SK-N-SH (cell line): ENCODE measurements around the gene PDE4B. TPM values are rescaled to one million over a fixed set of nuclear protein-coding genes. Genes with fewer than 3 reads are reported as not detected.
A peak's percentile ranks its signal among the peaks of the same experiment; 100 is the strongest.

ENCODE experiments used
- CTCF ChIA-PET: fragments of 300-600, 350-600 bp; formaldehyde crosslinking; extraction: SDS; loops from one replicate; lab custom pipeline; 2021; lab: Yijun Ruan, JAX
- POLR2A ChIA-PET: fragments of 350-600 bp; sonication (Branson Sonifier 250); formaldehyde crosslinking; extraction: SDS; loops from one replicate; lab custom pipeline; 2020; ENCODE audit warnings: antibody characterized with exemption, inconsistent platforms; lab: Yijun Ruan, JAX
- DNase-seq: peaks from one replicate; pipeline ENCODE4 v3.0.0; 2012
- H2AFZ ChIP-seq: fragments of 200-600 bp; sonication (generic); 2 replicates; pipeline ENCODE4 v1.8.1; 2016; ENCODE audit warnings: antibody characterized with exemption, mild to moderate bottlenecking, low read depth
- H3F3A ChIP-seq: fragments of 200-600 bp; sonication (generic); replicated peaks from 2 replicates; pipeline ENCODE3; 2016; ENCODE audit warnings: antibody characterized with exemption, mild to moderate bottlenecking; ENCODE audit not compliant: insufficient read depth
- H3K27ac ChIP-seq, 2 experiments: fragments of 200-500 bp in 1 of 2; fragments of 200-600 bp in 1 of 2; sonication (Bioruptor generic) in 1 of 2; sonication (generic), shearing (Covaris generic) in 1 of 2; 2 replicates each; pipeline versions ENCODE4 v1.5.1 to v1.6.1; 2014 to 2016; ENCODE audit warnings: low read depth in 2 of 2, inconsistent platforms in 1 of 2, low read length in 1 of 2, mild to moderate bottlenecking in 1 of 2, mixed read lengths in 1 of 2
- H3K27me3 ChIP-seq: fragments of 200-600 bp; sonication (generic), shearing (Covaris generic); 2 replicates; pipeline ENCODE4 v1.6.1; 2016; ENCODE audit warnings: mixed run types; ENCODE audit not compliant: insufficient read depth
- H3K36me3 ChIP-seq, 2 experiments: fragments of 200-500 bp in 1 of 2; fragments of 200-600 bp in 1 of 2; sonication (Bioruptor generic) in 1 of 2; sonication (generic) in 1 of 2; replicated peaks in 1 of 2; 2 replicates each; pipeline versions ENCODE3 to v1.5.1; 2014 to 2016; ENCODE audit warnings: low read length in 1 of 2, mild to moderate bottlenecking in 1 of 2; ENCODE audit not compliant: insufficient read depth in 2 of 2, control insufficient read depth in 1 of 2
- H3K4me1 ChIP-seq, 2 experiments: fragments of 200-500 bp in 1 of 2; fragments of 200-600 bp in 1 of 2; sonication (Bioruptor generic) in 1 of 2; sonication (generic), shearing (Covaris generic) in 1 of 2; 2 replicates each; pipeline versions ENCODE4 v1.5.1 to v1.6.1; 2014 to 2016; ENCODE audit warnings: low read depth in 1 of 2, low read length in 1 of 2, mixed run types in 1 of 2; ENCODE audit not compliant: insufficient read depth in 2 of 2, control insufficient read depth in 1 of 2
- H3K4me2 ChIP-seq: fragments of 200-600 bp; sonication (generic), shearing (Covaris generic); 2 replicates; pipeline ENCODE4 v1.6.1; 2017; ENCODE audit warnings: mixed run types
- H3K4me3 ChIP-seq, 2 experiments: fragments of 200-500 bp in 1 of 2; fragments of 200-600 bp in 1 of 2; sonication (Bioruptor generic) in 1 of 2; sonication (generic), shearing (Covaris generic) in 1 of 2; 2 replicates each; pipeline versions ENCODE4 v1.5.1 to v1.8.1; 2014 to 2016; ENCODE audit warnings: low read depth in 2 of 2, inconsistent platforms in 1 of 2, low read length in 1 of 2, mild to moderate bottlenecking in 1 of 2, mixed read lengths in 1 of 2, moderate library complexity in 1 of 2
- H3K79me2 ChIP-seq: fragments of 200-600 bp; sonication (generic); 2 replicates; pipeline ENCODE4 v1.8.1; 2017; ENCODE audit warnings: mild to moderate bottlenecking; ENCODE audit not compliant: insufficient read depth
- H3K9ac ChIP-seq: fragments of 200-600 bp; sonication (generic); 2 replicates; pipeline ENCODE4 v1.6.1; 2017; ENCODE audit warnings: mixed run types
- H3K9me2 ChIP-seq: fragments of 200-600 bp; sonication (generic); 2 replicates; pipeline ENCODE4 v1.6.1; 2017; ENCODE audit warnings: mixed run types
- H3K9me3 ChIP-seq: fragments of 200-600 bp; sonication (generic); 2 replicates; pipeline ENCODE4 v1.6.1; 2017; ENCODE audit warnings: mixed run types, mild to moderate bottlenecking, moderate library complexity
- H4K20me1 ChIP-seq: fragments of 200-600 bp; sonication (generic); 2 replicates; pipeline ENCODE4 v1.6.1; 2017; ENCODE audit warnings: mild to moderate bottlenecking, mixed run types; ENCODE audit not compliant: insufficient read depth
- CHD2 ChIP-seq: fragments of 150-350 bp; IDR thresholded peaks from 2 replicates; pipeline ENCODE4 v1.6.1; 2018; ENCODE audit warnings: low read length; ENCODE audit not compliant: partially characterized antibody
- ELF1 ChIP-seq: IDR thresholded peaks from 2 replicates; pipeline ENCODE4 v1.4.0; 2012
- EP300 ChIP-seq, 2 experiments: IDR thresholded peaks; 2 replicates each; pipeline versions ENCODE4 v1.4.0 to v1.6.1; 2012; ENCODE audit warnings: borderline replicate concordance in 1 of 2, low read depth in 1 of 2, low read length in 1 of 2
- EZH2phosphoT487 ChIP-seq: fragments of 200-600 bp; sonication (generic); IDR thresholded peaks from 2 replicates; pipeline ENCODE4 v1.6.1; 2017; ENCODE audit warnings: low read depth, mixed run types, mild to moderate bottlenecking, antibody characterized with exemption, moderate library complexity, borderline replicate concordance
- FOXM1 ChIP-seq: IDR thresholded peaks from 2 replicates; pipeline ENCODE4 v1.4.0; 2012; ENCODE audit warnings: low read depth, mild to moderate bottlenecking
- MEF2A ChIP-seq: IDR thresholded peaks from 2 replicates; pipeline ENCODE4 v1.4.0; 2012; ENCODE audit warnings: low read depth, borderline replicate concordance
- NRF1 ChIP-seq: IDR thresholded peaks from 2 replicates; pipeline ENCODE4 v1.6.1; 2012; ENCODE audit warnings: low read depth, mild to moderate bottlenecking, low read length
- RAD21 ChIP-seq: IDR thresholded peaks from 2 replicates; pipeline ENCODE4 v1.6.1; 2012; ENCODE audit warnings: mild to moderate bottlenecking, low read length
- REST ChIP-seq: IDR thresholded peaks from 2 replicates; pipeline ENCODE4 v1.6.1; 2012; ENCODE audit warnings: mild to moderate bottlenecking, low read depth, low read length, moderate library complexity
- RFX5 ChIP-seq: IDR thresholded peaks from 2 replicates; pipeline ENCODE4 v1.6.1; 2012; ENCODE audit warnings: mild to moderate bottlenecking, improper control_type of control experiment, low read length
- TAF1 ChIP-seq: IDR thresholded peaks from 2 replicates; pipeline ENCODE4 v1.6.1; 2012; ENCODE audit warnings: low read depth, mild to moderate bottlenecking, low read length, moderate library complexity, borderline replicate concordance
- TEAD4 ChIP-seq: IDR thresholded peaks from 2 replicates; pipeline ENCODE4 v1.4.0; 2012; ENCODE audit warnings: mild to moderate bottlenecking, borderline replicate concordance; ENCODE audit not compliant: insufficient read depth
- WGBS: methylation state at CpG from one replicate; pipeline ENCODE4 v1.1.6; 2017; ENCODE audit warnings: low lambda C conversion rate; 5-methylcytosine and 5-hydroxymethylcytosine counted together
- polyA plus RNA-seq, 3 experiments: library from polyadenylated mRNA; depleted of rRNA; stranded (reverse); fragments of >200 nt; gene quantifications; 2 replicates each; pipeline ENCODE4 v1.2.3, GENCODE V29; 2012
- TF ChIP-seq, protein P1 (sequence below): IDR thresholded peaks from 2 replicates; pipeline ENCODE4 v1.4.0; 2012; ENCODE audit warnings: low read depth, borderline replicate concordance
- TF ChIP-seq, protein P2 (sequence below): IDR thresholded peaks from 2 replicates; pipeline ENCODE4 v1.4.0; 2012; ENCODE audit warnings: low read depth, borderline replicate concordance
- TF ChIP-seq, protein P3 (sequence below): fragments of 150-350 bp; IDR thresholded peaks from 2 replicates; pipeline ENCODE4 v1.6.1; 2016; ENCODE audit warnings: mild to moderate bottlenecking, low read depth, low read length
- TF ChIP-seq, protein P4 (sequence below): IDR thresholded peaks from 2 replicates; pipeline ENCODE4; 2012

The PDE4B gene
- polyA plus RNA-seq, 1 of the 3 experiments (the other 2 are of a cell fraction), result 1.9 TPM

- TF ChIP-seq TEAD4 (no peak), MEF2A (0 out of 2 replicates have a peak, but pooled peaks have one; percentile 33), TAF1 (no peak), REST (no peak), RFX5 (no peak), EP300 (IDR thresholded peaks at IDR 0.05; ENCODE audit: borderline replicate concordance in 1 of 2, low read depth in 1 of 2, low read length in 1 of 2) (no peak), RAD21 (no peak), NRF1 (no peak), FOXM1 (no peak)
- TF ChIP-seq, protein P1, sequence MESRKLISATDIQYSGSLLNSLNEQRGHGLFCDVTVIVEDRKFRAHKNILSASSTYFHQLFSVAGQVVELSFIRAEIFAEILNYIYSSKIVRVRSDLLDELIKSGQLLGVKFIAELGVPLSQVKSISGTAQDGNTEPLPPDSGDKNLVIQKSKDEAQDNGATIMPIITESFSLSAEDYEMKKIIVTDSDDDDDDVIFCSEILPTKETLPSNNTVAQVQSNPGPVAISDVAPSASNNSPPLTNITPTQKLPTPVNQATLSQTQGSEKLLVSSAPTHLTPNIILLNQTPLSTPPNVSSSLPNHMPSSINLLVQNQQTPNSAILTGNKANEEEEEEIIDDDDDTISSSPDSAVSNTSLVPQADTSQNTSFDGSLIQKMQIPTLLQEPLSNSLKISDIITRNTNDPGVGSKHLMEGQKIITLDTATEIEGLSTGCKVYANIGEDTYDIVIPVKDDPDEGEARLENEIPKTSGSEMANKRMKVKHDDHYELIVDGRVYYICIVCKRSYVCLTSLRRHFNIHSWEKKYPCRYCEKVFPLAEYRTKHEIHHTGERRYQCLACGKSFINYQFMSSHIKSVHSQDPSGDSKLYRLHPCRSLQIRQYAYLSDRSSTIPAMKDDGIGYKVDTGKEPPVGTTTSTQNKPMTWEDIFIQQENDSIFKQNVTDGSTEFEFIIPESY, result no peak
- TF ChIP-seq, protein P2, sequence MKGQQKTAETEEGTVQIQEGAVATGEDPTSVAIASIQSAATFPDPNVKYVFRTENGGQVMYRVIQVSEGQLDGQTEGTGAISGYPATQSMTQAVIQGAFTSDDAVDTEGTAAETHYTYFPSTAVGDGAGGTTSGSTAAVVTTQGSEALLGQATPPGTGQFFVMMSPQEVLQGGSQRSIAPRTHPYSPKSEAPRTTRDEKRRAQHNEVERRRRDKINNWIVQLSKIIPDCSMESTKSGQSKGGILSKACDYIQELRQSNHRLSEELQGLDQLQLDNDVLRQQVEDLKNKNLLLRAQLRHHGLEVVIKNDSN, result no peak
- TF ChIP-seq, protein P3, sequence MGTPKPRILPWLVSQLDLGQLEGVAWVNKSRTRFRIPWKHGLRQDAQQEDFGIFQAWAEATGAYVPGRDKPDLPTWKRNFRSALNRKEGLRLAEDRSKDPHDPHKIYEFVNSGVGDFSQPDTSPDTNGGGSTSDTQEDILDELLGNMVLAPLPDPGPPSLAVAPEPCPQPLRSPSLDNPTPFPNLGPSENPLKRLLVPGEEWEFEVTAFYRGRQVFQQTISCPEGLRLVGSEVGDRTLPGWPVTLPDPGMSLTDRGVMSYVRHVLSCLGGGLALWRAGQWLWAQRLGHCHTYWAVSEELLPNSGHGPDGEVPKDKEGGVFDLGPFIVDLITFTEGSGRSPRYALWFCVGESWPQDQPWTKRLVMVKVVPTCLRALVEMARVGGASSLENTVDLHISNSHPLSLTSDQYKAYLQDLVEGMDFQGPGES, result no peak
Measured at GRCh38 chr1:65825741-65826140, 33.0 kb downstream of the PDE4B start (continued).

- no peaks in the 10 kb centered on the region for H3K9me2 ChIP-seq
- no peaks in the 10 kb centered on the region for H3K36me3 ChIP-seq
- peak overlapping the region in 1 of 2 experiments; percentile 37; a peak in 2 of 4 replicates for H3K27ac ChIP-seq
- peaks cover 0 to 32% of the 10 kb centered on the region in 2 experiments; a peak in 2 of 4 replicates for H3K4me1 ChIP-seq
- no peak overlapping the region for H3K9ac ChIP-seq
- no peak for DNase-seq
- H3K9me3 ChIP-seq, result no peaks in the 10 kb centered on the region
- no peaks in the 10 kb centered on the region for H3K27me3 ChIP-seq
- POLR2A ChIA-PET, result no interaction called here
- CTCF ChIA-PET, result interaction anchor here (0.9 kb wide), 1 partner anchor 24 kb away, joined by 4 read pairs; no protein-coding TSS in a partner anchor
- no peaks in the 10 kb centered on the region for H3K79me2 ChIP-seq
- H4K20me1 ChIP-seq, result no peaks in the 10 kb centered on the region
- TF ChIP-seq CHD2, result no peak
- no peak for TF ChIP-seq ELF1
- TF ChIP-seq, protein P4, sequence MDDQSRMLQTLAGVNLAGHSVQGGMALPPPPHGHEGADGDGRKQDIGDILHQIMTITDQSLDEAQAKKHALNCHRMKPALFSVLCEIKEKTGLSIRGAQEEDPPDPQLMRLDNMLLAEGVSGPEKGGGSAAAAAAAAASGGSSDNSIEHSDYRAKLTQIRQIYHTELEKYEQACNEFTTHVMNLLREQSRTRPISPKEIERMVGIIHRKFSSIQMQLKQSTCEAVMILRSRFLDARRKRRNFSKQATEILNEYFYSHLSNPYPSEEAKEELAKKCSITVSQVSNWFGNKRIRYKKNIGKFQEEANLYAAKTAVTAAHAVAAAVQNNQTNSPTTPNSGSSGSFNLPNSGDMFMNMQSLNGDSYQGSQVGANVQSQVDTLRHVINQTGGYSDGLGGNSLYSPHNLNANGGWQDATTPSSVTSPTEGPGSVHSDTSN, result no peak
- no peak for TF ChIP-seq EZH2phosphoT487
- no peak for TF ChIP-seq RAD21
- H3K4me3 ChIP-seq, result no peak overlapping the region
- peak overlapping the region; percentile 23; the same call in 1 of the 2 replicates for H3K4me2 ChIP-seq
- H2AFZ ChIP-seq, result peak overlapping the region; percentile 50; the same call in 1 of the 2 replicates
- 87% methylated on average over 3 of the region's 3 CpGs for WGBS
- peaks cover 17% of the 10 kb centered on the region for H3F3A ChIP-seq
Measured at GRCh38 chr1:65826782-65827181, 34.1 kb downstream of the PDE4B start.
